Measurements from ENCODE around the gene SP2. TPM values are rescaled to one million over a fixed set of nuclear protein-coding genes. Genes with fewer than 3 reads are reported as not detected.

Gene SP2
- total and polyA plus RNA-seq, 2 of the 13 experiments (the other 11 are each of a cell fraction or from before 2014, with no cell fraction given) = 1.4 to 4.8 TPM

DNA sequence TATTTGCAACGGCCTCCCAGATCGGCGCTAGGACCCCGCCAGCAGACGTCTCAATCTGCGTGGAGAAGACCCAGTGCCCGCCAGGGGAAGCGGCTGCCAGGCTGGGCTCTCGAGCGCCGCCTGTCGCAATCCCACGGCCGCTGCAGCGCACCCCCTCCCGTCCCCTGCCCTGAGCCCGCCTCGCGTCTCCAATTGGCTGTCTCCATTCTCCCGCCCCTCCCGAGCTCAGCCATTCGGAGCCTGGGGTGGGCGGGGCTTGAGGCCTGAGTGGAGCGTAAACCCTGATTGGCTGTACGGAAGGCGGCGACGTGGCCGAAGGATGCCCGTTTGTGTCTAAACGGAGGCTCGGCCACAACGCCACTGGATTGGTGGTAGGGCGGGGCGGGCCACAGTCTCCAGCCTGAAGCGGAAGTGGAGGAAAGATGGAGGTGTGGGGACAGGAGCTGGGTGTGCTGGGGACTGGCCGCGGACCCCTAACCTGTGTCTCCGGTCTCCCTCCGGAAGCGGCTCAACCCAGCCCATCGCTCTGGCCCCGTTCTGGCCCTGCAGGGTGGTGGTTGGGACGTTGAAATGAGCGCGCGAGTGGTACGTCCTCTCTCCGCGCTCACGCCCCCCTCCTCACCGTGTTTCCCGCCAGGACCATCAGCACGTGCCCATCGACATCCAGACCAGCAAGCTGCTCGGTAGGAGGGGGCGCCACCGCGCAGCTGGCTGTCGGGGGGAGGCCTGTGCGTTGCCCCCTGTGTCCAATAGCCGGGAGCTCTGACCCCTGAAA, 74.9 kb downstream of the SP2 start, which contains the start of gene CDK5RAP3 (continued):
- TF ChIP-seq GPN1 (CRISPR knock-in tag; IDR thresholded peaks at IDR 0.05; ENCODE audit: borderline replicate concordance) = no peak
- TF ChIP-seq HIVEP1 (CRISPR knock-in tag; IDR thresholded peaks at IDR 0.05) = peak; percentile 14; the same call in 1 of the 2 replicates
- TF ChIP-seq ZNF20 (CRISPR knock-in tag; IDR thresholded peaks at IDR 0.05) = no peak
- TF ChIP-seq SMC3 (IDR thresholded peaks at IDR 0.05; ENCODE audit: low read length) = peak; percentile 76; the same call in 1 of the 2 replicates
- peak; percentile 97 for TF ChIP-seq BORCS8-MEF2B (CRISPR knock-in tag; IDR thresholded peaks at IDR 0.05)
- TF ChIP-seq, protein P1, sequence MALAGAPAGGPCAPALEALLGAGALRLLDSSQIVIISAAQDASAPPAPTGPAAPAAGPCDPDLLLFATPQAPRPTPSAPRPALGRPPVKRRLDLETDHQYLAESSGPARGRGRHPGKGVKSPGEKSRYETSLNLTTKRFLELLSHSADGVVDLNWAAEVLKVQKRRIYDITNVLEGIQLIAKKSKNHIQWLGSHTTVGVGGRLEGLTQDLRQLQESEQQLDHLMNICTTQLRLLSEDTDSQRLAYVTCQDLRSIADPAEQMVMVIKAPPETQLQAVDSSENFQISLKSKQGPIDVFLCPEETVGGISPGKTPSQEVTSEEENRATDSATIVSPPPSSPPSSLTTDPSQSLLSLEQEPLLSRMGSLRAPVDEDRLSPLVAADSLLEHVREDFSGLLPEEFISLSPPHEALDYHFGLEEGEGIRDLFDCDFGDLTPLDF (CRISPR knock-in tag; IDR thresholded peaks at IDR 0.05) = peak; percentile 81
- TF ChIP-seq ZBTB8A (CRISPR knock-in tag; IDR thresholded peaks at IDR 0.05; ENCODE audit: borderline replicate concordance, low read depth) = 0 out of 2 replicates have a peak, but pooled peaks have one; percentile 79
- TF ChIP-seq, protein P2, sequence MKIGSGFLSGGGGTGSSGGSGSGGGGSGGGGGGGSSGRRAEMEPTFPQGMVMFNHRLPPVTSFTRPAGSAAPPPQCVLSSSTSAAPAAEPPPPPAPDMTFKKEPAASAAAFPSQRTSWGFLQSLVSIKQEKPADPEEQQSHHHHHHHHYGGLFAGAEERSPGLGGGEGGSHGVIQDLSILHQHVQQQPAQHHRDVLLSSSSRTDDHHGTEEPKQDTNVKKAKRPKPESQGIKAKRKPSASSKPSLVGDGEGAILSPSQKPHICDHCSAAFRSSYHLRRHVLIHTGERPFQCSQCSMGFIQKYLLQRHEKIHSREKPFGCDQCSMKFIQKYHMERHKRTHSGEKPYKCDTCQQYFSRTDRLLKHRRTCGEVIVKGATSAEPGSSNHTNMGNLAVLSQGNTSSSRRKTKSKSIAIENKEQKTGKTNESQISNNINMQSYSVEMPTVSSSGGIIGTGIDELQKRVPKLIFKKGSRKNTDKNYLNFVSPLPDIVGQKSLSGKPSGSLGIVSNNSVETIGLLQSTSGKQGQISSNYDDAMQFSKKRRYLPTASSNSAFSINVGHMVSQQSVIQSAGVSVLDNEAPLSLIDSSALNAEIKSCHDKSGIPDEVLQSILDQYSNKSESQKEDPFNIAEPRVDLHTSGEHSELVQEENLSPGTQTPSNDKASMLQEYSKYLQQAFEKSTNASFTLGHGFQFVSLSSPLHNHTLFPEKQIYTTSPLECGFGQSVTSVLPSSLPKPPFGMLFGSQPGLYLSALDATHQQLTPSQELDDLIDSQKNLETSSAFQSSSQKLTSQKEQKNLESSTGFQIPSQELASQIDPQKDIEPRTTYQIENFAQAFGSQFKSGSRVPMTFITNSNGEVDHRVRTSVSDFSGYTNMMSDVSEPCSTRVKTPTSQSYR (CRISPR knock-in tag; IDR thresholded peaks at IDR 0.05; ENCODE audit: borderline replicate concordance) = peak; percentile 77
- TF ChIP-seq, protein P3, sequence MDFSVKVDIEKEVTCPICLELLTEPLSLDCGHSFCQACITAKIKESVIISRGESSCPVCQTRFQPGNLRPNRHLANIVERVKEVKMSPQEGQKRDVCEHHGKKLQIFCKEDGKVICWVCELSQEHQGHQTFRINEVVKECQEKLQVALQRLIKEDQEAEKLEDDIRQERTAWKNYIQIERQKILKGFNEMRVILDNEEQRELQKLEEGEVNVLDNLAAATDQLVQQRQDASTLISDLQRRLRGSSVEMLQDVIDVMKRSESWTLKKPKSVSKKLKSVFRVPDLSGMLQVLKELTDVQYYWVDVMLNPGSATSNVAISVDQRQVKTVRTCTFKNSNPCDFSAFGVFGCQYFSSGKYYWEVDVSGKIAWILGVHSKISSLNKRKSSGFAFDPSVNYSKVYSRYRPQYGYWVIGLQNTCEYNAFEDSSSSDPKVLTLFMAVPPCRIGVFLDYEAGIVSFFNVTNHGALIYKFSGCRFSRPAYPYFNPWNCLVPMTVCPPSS (IDR thresholded peaks at IDR 0.05) = no peak
- peak; percentile 73; the same call in 1 of the 2 replicates for TF ChIP-seq KLF11 (CRISPR knock-in tag; IDR thresholded peaks at IDR 0.05)
- peak; percentile 91; the same call in 1 of the 2 replicates for TF ChIP-seq PAX8 (CRISPR knock-in tag; IDR thresholded peaks at IDR 0.05; ENCODE audit: borderline replicate concordance)
- TF ChIP-seq, protein P4, sequence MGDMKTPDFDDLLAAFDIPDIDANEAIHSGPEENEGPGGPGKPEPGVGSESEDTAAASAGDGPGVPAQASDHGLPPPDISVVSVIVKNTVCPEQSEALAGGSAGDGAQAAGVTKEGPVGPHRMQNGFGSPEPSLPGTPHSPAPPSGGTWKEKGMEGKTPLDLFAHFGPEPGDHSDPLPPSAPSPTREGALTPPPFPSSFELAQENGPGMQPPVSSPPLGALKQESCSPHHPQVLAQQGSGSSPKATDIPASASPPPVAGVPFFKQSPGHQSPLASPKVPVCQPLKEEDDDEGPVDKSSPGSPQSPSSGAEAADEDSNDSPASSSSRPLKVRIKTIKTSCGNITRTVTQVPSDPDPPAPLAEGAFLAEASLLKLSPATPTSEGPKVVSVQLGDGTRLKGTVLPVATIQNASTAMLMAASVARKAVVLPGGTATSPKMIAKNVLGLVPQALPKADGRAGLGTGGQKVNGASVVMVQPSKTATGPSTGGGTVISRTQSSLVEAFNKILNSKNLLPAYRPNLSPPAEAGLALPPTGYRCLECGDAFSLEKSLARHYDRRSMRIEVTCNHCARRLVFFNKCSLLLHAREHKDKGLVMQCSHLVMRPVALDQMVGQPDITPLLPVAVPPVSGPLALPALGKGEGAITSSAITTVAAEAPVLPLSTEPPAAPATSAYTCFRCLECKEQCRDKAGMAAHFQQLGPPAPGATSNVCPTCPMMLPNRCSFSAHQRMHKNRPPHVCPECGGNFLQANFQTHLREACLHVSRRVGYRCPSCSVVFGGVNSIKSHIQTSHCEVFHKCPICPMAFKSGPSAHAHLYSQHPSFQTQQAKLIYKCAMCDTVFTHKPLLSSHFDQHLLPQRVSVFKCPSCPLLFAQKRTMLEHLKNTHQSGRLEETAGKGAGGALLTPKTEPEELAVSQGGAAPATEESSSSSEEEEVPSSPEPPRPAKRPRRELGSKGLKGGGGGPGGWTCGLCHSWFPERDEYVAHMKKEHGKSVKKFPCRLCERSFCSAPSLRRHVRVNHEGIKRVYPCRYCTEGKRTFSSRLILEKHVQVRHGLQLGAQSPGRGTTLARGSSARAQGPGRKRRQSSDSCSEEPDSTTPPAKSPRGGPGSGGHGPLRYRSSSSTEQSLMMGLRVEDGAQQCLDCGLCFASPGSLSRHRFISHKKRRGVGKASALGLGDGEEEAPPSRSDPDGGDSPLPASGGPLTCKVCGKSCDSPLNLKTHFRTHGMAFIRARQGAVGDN (CRISPR knock-in tag; IDR thresholded peaks at IDR 0.05) = peak; percentile 100
- TF ChIP-seq, protein P5, sequence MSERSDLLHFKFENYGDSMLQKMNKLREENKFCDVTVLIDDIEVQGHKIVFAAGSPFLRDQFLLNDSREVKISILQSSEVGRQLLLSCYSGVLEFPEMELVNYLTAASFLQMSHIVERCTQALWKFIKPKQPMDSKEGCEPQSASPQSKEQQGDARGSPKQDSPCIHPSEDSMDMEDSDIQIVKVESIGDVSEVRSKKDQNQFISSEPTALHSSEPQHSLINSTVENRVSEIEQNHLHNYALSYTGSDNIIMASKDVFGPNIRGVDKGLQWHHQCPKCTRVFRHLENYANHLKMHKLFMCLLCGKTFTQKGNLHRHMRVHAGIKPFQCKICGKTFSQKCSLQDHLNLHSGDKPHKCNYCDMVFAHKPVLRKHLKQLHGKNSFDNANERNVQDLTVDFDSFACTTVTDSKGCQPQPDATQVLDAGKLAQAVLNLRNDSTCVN (CRISPR knock-in tag; IDR thresholded peaks at IDR 0.05; ENCODE audit: borderline replicate concordance) = peak; percentile 85; the same call in 1 of the 2 replicates
- peak; percentile 77 for TF ChIP-seq MXD4 (CRISPR knock-in tag; IDR thresholded peaks at IDR 0.05)

All from HepG2 (cell line).